ENCODE results near the gene SLC6A20. TPM values are rescaled to one million over a fixed set of nuclear protein-coding genes. Genes with fewer than 3 reads are reported as not detected.

SLC6A20 gene
- total RNA-seq, 1 donor from 2014 or later: not detected

- Histone ChIP-seq H3K36me3 (peaks cover 58% of the 10 kb centered on the region), H3K4me1 (no peaks in the 10 kb centered on the region), H3K27me3 (ENCODE audit: low read depth) (no peaks in the 10 kb centered on the region), H3K27ac (replicated peaks) (no peak overlapping the region), H3K9me3 (replicated peaks) (no peaks in the 10 kb centered on the region), H3K4me3 (no peak overlapping the region)
- intact Hi-C loops (cut with micrococcal nuclease): no loop called here
- TF ChIP-seq CTCF (IDR thresholded peaks at IDR 0.05; ENCODE audit: borderline replicate concordance): no peak
- DNase-seq: no peak
Observed at GRCh38 chr3:45729614-45730013, 66.7 kb downstream of the SLC6A20 start.

- no peak for TF ChIP-seq CTCF (IDR thresholded peaks at IDR 0.05; ENCODE audit: borderline replicate concordance)
- Histone ChIP-seq H3K4me1 (peaks cover 7% of the 10 kb centered on the region), H3K36me3 (peaks cover 43% of the 10 kb centered on the region), H3K27me3 (ENCODE audit: low read depth) (no peaks in the 10 kb centered on the region), H3K27ac (replicated peaks) (no peak overlapping the region), H3K4me3 (no peak overlapping the region), H3K9me3 (replicated peaks) (no peaks in the 10 kb centered on the region)
- intact Hi-C loops (cut with micrococcal nuclease): no loop called here
- DNase-seq: no peak
Observed at GRCh38 chr3:45724911-45725310, 71.4 kb downstream of the SLC6A20 start.

- Histone ChIP-seq H3K36me3 (peaks cover 43% of the 10 kb centered on the region), H3K9me3 (replicated peaks) (no peaks in the 10 kb centered on the region), H3K4me1 (peaks cover 24% of the 10 kb centered on the region), H3K4me3 (no peak overlapping the region), H3K27ac (replicated peaks) (no peak overlapping the region), H3K27me3 (ENCODE audit: low read depth) (no peaks in the 10 kb centered on the region)
- no peak for TF ChIP-seq CTCF (IDR thresholded peaks at IDR 0.05; ENCODE audit: borderline replicate concordance)
- intact Hi-C loops (cut with micrococcal nuclease): no loop called here
- DNase-seq: no peak
Observed at GRCh38 chr3:45719655-45720487, 76.5 kb downstream of the SLC6A20 start.

GRCh38 chr3:45716790-45717336, 79.5 kb downstream of the SLC6A20 start:
- Histone ChIP-seq H3K36me3 (peaks cover 37% of the 10 kb centered on the region), H3K27ac (replicated peaks) (peak overlapping the region; percentile 43), H3K4me3 (no peak overlapping the region), H3K4me1 (peaks cover 24% of the 10 kb centered on the region), H3K9me3 (replicated peaks) (no peaks in the 10 kb centered on the region), H3K27me3 (ENCODE audit: low read depth) (no peaks in the 10 kb centered on the region)
- intact Hi-C loops (cut with micrococcal nuclease): no loop called here
- DNase-seq: no peak
- no peak for TF ChIP-seq CTCF (IDR thresholded peaks at IDR 0.05; ENCODE audit: borderline replicate concordance)

- Histone ChIP-seq H3K27me3 (ENCODE audit: low read depth) (no peaks in the 10 kb centered on the region), H3K36me3 (peaks cover 42% of the 10 kb centered on the region), H3K9me3 (replicated peaks) (no peaks in the 10 kb centered on the region), H3K4me1 (peaks cover 24% of the 10 kb centered on the region), H3K27ac (replicated peaks) (peak overlapping the region; percentile 43), H3K4me3 (no peak overlapping the region)
- intact Hi-C loops (cut with micrococcal nuclease): no loop called here
- no peak for DNase-seq
- no peak for TF ChIP-seq CTCF (IDR thresholded peaks at IDR 0.05; ENCODE audit: borderline replicate concordance)
Observed at GRCh38 chr3:45715945-45716344, 80.4 kb downstream of the SLC6A20 start.

All from left ventricle myocardium inferior (tissue), 1 donor.